ENCODE data around the gene UNC13C. TPM values are rescaled to one million over a fixed set of nuclear protein-coding genes. Genes with fewer than 3 reads are reported as not detected.

The UNC13C gene
- total RNA-seq, 1 experiment from 2014 or later: not detected

- ChIA-PET CTCF (no interaction called here), POLR2A (no interaction called here), RAD21 (ENCODE audit: low non-redundant PET in 1 of 2, low total read pairs in 2 of 2, uncharacterized antibody in 2 of 2, unreplicated experiment in 2 of 2) (no interaction called here)
- H3K9me3 ChIP-seq (ENCODE audit: control insufficient read depth in 1 of 2, insufficient read depth in 1 of 2, low read depth in 1 of 2, low read length in 2 of 2): peaks cover 0 to 12% of the 10 kb centered on the region in 2 experiments; a peak in 2 of 4 replicates
- TF ChIP-seq RAD21 (IDR thresholded peaks at IDR 0.05; ENCODE audit: low read depth): no peak
- no peak for TF ChIP-seq ZNF274 (IDR thresholded peaks at IDR 0.05; ENCODE audit: low read depth, low read length)
- no peak for TF ChIP-seq ZFX (IDR thresholded peaks at IDR 0.05)
- TF ChIP-seq SIN3A (IDR thresholded peaks at IDR 0.05; ENCODE audit: low read depth): no peak
- no peak for TF ChIP-seq CBX3 (IDR thresholded peaks at IDR 0.05; ENCODE audit: low read depth)
- no peak for TF ChIP-seq ELF1 (IDR thresholded peaks at IDR 0.05; ENCODE audit: borderline replicate concordance, low read depth)
- TF ChIP-seq JUND (IDR thresholded peaks at IDR 0.05): no peak
- TF ChIP-seq, protein P1, sequence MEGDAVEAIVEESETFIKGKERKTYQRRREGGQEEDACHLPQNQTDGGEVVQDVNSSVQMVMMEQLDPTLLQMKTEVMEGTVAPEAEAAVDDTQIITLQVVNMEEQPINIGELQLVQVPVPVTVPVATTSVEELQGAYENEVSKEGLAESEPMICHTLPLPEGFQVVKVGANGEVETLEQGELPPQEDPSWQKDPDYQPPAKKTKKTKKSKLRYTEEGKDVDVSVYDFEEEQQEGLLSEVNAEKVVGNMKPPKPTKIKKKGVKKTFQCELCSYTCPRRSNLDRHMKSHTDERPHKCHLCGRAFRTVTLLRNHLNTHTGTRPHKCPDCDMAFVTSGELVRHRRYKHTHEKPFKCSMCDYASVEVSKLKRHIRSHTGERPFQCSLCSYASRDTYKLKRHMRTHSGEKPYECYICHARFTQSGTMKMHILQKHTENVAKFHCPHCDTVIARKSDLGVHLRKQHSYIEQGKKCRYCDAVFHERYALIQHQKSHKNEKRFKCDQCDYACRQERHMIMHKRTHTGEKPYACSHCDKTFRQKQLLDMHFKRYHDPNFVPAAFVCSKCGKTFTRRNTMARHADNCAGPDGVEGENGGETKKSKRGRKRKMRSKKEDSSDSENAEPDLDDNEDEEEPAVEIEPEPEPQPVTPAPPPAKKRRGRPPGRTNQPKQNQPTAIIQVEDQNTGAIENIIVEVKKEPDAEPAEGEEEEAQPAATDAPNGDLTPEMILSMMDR (IDR thresholded peaks at IDR 0.05 in 2 of 3, conservative IDR thresholded peaks at IDR 0.05 in 1 of 3; ENCODE audit: borderline replicate concordance in 1 of 3, insufficient read depth in 1 of 3, low read depth in 2 of 3, low read length in 2 of 3): no peak
- TF ChIP-seq TCF7L2 (IDR thresholded peaks at IDR 0.05; ENCODE audit: borderline replicate concordance, extremely low read depth, insufficient read depth, insufficient read length): no peak
- no peak for TF ChIP-seq POLR2AphosphoS5 (IDR thresholded peaks at IDR 0.05; ENCODE audit: low read depth, low read length)
- H3K27me3 ChIP-seq (ENCODE audit: insufficient read depth, low read length): no peaks in the 10 kb centered on the region
- DNase-seq (ENCODE audit: low read depth, low spot score) (no peak), ATAC-seq (no peak)
- H4K20me1 ChIP-seq (ENCODE audit: insufficient read depth): no peaks in the 10 kb centered on the region
- H2AFZ ChIP-seq (ENCODE audit: low read depth, low read length, poor library complexity, severe bottlenecking): no peak overlapping the region
- H3K79me2 ChIP-seq (ENCODE audit: insufficient read depth, low read length): no peaks in the 10 kb centered on the region
- no peak overlapping the region for H3K4me3 ChIP-seq (replicated peaks in 1 of 2; ENCODE audit: low read depth in 1 of 2, low read length in 2 of 2)
- intact Hi-C loops (cut with micrococcal nuclease): no loop called here
- H3K4me1 ChIP-seq (ENCODE audit: control insufficient read depth in 1 of 2, insufficient read depth in 2 of 2, low read length in 2 of 2): no peaks in the 10 kb centered on the region
- no peak overlapping the region for H3K27ac ChIP-seq (ENCODE audit: low read depth, low read length)
- H3K36me3 ChIP-seq (ENCODE audit: control insufficient read depth in 1 of 2, insufficient read depth in 2 of 2, low read length in 2 of 2): no peaks in the 10 kb centered on the region
- BruUV-seq (replicated peaks): no TSS peak
- no peak overlapping the region for H3K4me2 ChIP-seq (ENCODE audit: low read length)
- H3K9me2 ChIP-seq (ENCODE audit: insufficient read depth): no peaks in the 10 kb centered on the region
- no peak overlapping the region for H3K9ac ChIP-seq (ENCODE audit: low read length)
Measured at GRCh38 chr15:54097019-54097418, 118.8 kb downstream of the UNC13C start.

Data from HCT116 (cell line).